DOHH2 (cell line): Measurements from ENCODE around the gene TFCP2L1.

Experiments used
- CTCF ChIP-seq: fragments of 200-600 bp; sonication (generic); IDR thresholded peaks from one replicate; pipeline ENCODE4 v1.5.1; 2014; ENCODE audit warnings: antibody characterized with exemption, mild to moderate bottlenecking, low read depth, low read length; ENCODE audit not compliant: poor library complexity, severe bottlenecking
- EZH2phosphoT487 ChIP-seq: fragments of 200-600 bp; sonication (generic); IDR thresholded peaks from 2 replicates; pipeline ENCODE4 v1.6.1; 2017; ENCODE audit warnings: borderline replicate concordance, mild to moderate bottlenecking, antibody characterized with exemption, low read length, moderate library complexity, mixed read lengths

- TF ChIP-seq CTCF (no peak), EZH2phosphoT487 (no peak)
Measured at GRCh38 chr2:121218386-121218938, 66.5 kb downstream of the TFCP2L1 start.
